K562 (cell line): ENCODE data around the gene MON1A. TPM values are rescaled to one million over a fixed set of nuclear protein-coding genes. Genes with fewer than 3 reads are reported as not detected.
A peak's percentile ranks its signal among the peaks of the same experiment; 100 is the strongest.

Experiments used
- BCOR ChIP-seq: fragments of 450-650 bp; IDR thresholded peaks from 2 replicates; pipeline ENCODE4 v1.6.1; 2016
- KDM2B ChIP-seq: fragments of 250-450 bp; sonication (Bioruptor Pico); IDR thresholded peaks from 2 replicates; pipeline ENCODE4 v1.8.0; 2021; ENCODE audit warnings: mild to moderate bottlenecking, moderate library complexity
- LEF1 ChIP-seq: fragments of 450-650 bp; IDR thresholded peaks from 2 replicates; pipeline ENCODE4 v1.6.1; 2016; ENCODE audit warnings: mild to moderate bottlenecking
- MYC ChIP-seq, 2 experiments: fragments of 250-450 bp in 1 of 2; sonication (Bioruptor Pico) in 1 of 2; IDR thresholded peaks; 2 replicates each; pipeline versions ENCODE4 v1.5.1 to v1.6.1; 2012 to 2021; ENCODE audit warnings: low read depth in 2 of 2, borderline replicate concordance in 1 of 2, improper control_type of control experiment in 1 of 2, low read length in 1 of 2, mild to moderate bottlenecking in 1 of 2, moderate library complexity in 1 of 2
- ZNF354B ChIP-seq: fragments of 250-450 bp; sonication (Bioruptor Pico); IDR thresholded peaks from 2 replicates; pipeline ENCODE4 v1.4.0; 2020
- ZNF644 ChIP-seq: fragments of 200-800 bp; sonication (Bioruptor generic); IDR thresholded peaks from 2 replicates; pipeline ENCODE4 v1.6.1; 2016; ENCODE audit warnings: low read depth, missing genetic modification characterization, missing compliant biosample characterization
- polyA plus RNA-seq, 8 experiments: library from polyadenylated mRNA; depleted of rRNA in 4 of 8; stranded (reverse) in 5 of 8; unstranded in 3 of 8; fragments of >200 nt; fragmentation: Nextera tagmentation in 2 of 8; fragmentation: Illumina TruSeq in 1 of 8; extraction: Ambion mirVana in 2 of 8; extraction: Trizol in 1 of 8; gene quantifications; 2 replicates each; pipeline versions ENCODE4 v1.2.1 to v1.2.3, GENCODE V29; 2011 to 2014; ENCODE audit warnings: inconsistent platforms in 1 of 8, missing spikeins in 1 of 8
- total RNA-seq, 7 experiments: library from RNA; depleted of rRNA in 6 of 7; stranded (reverse); fragments of >200 nt in 6 of 7; fragmentation: Illumina TruSeq in 2 of 7; extraction: Trizol in 2 of 7; gene quantifications; 2 replicates each; pipeline versions ENCODE4 v1.2.1 to v1.2.3, GENCODE V29; 2011 to 2021; ENCODE audit warnings: low replicate concordance in 1 of 7
- TF ChIP-seq, protein P1 (sequence below), 2 experiments: fragments of 450-650 bp; IDR thresholded peaks; 2 replicates each; pipeline ENCODE4 v1.6.1; 2016; ENCODE audit warnings: mild to moderate bottlenecking in 2 of 2, borderline replicate concordance in 1 of 2, low read depth in 1 of 2, moderate library complexity in 1 of 2
- TF ChIP-seq, protein P2 (sequence below): fragments of 250-450 bp; sonication (Bioruptor Pico); IDR thresholded peaks from 2 replicates; pipeline ENCODE4 v1.5.0; 2021; ENCODE audit warnings: mild to moderate bottlenecking, moderate library complexity
- TF ChIP-seq, protein P3 (sequence below): fragments of 450-650 bp; conservative IDR thresholded peaks from 2 replicates; pipeline ENCODE4 v1.6.1; 2016; ENCODE audit warnings: missing genetic modification characterization, low read depth, mild to moderate bottlenecking, control low read depth, missing compliant biosample characterization
- TF ChIP-seq, protein P4 (sequence below): fragments of 450-650 bp; IDR thresholded peaks from 2 replicates; pipeline ENCODE4 v1.6.1; 2016; ENCODE audit warnings: antibody characterized with exemption

The MON1A gene
- total and polyA plus RNA-seq, 9 of the 15 experiments (the other 6 are each of a cell fraction or from before 2014, with no cell fraction given), result 1.1 to 13.8 (median 6.8) TPM

DNA sequence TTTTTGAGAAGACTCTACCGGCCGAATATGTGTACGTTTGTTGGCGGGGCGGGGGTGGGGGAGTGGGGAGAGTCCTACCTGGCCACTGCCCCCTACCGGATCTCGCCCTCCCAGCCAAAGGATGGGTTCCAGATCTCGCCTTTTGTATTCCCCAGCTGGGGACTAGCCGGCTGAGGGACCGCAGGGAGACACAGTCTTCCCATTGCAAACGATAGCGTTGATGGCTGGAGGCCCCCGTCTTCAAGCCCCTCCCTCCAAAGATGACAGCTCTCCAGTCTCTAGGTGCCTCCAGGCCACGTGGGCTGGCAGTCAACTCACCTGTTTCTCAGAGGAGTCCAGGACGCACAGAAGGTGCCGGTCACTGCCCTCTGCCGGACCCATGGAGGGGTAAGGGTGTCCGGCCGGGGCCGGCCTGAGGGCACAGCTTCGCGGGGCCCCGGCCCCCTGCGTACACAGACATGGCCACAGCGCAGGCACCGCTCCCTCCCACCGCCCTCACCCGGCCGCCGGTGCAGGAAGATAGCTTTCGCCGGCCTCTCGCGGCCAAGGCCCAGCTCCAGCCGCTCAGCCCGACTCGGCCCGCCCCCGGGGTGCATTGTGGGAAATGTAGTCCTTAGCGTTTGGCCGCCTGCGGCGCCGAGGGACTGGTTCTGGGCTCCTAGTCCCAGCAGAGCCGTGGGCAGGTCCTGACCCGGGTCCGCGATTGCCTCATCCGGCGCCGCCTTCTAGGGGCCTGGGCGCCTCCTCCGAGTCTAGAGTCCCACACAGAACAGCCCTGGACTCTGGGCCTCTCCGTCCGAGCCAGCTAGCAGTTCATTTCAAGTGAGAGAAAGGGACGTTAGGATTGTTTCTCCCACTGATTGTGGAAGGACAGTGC, at the start of gene MON1A (continued):
- TF ChIP-seq, protein P1, sequence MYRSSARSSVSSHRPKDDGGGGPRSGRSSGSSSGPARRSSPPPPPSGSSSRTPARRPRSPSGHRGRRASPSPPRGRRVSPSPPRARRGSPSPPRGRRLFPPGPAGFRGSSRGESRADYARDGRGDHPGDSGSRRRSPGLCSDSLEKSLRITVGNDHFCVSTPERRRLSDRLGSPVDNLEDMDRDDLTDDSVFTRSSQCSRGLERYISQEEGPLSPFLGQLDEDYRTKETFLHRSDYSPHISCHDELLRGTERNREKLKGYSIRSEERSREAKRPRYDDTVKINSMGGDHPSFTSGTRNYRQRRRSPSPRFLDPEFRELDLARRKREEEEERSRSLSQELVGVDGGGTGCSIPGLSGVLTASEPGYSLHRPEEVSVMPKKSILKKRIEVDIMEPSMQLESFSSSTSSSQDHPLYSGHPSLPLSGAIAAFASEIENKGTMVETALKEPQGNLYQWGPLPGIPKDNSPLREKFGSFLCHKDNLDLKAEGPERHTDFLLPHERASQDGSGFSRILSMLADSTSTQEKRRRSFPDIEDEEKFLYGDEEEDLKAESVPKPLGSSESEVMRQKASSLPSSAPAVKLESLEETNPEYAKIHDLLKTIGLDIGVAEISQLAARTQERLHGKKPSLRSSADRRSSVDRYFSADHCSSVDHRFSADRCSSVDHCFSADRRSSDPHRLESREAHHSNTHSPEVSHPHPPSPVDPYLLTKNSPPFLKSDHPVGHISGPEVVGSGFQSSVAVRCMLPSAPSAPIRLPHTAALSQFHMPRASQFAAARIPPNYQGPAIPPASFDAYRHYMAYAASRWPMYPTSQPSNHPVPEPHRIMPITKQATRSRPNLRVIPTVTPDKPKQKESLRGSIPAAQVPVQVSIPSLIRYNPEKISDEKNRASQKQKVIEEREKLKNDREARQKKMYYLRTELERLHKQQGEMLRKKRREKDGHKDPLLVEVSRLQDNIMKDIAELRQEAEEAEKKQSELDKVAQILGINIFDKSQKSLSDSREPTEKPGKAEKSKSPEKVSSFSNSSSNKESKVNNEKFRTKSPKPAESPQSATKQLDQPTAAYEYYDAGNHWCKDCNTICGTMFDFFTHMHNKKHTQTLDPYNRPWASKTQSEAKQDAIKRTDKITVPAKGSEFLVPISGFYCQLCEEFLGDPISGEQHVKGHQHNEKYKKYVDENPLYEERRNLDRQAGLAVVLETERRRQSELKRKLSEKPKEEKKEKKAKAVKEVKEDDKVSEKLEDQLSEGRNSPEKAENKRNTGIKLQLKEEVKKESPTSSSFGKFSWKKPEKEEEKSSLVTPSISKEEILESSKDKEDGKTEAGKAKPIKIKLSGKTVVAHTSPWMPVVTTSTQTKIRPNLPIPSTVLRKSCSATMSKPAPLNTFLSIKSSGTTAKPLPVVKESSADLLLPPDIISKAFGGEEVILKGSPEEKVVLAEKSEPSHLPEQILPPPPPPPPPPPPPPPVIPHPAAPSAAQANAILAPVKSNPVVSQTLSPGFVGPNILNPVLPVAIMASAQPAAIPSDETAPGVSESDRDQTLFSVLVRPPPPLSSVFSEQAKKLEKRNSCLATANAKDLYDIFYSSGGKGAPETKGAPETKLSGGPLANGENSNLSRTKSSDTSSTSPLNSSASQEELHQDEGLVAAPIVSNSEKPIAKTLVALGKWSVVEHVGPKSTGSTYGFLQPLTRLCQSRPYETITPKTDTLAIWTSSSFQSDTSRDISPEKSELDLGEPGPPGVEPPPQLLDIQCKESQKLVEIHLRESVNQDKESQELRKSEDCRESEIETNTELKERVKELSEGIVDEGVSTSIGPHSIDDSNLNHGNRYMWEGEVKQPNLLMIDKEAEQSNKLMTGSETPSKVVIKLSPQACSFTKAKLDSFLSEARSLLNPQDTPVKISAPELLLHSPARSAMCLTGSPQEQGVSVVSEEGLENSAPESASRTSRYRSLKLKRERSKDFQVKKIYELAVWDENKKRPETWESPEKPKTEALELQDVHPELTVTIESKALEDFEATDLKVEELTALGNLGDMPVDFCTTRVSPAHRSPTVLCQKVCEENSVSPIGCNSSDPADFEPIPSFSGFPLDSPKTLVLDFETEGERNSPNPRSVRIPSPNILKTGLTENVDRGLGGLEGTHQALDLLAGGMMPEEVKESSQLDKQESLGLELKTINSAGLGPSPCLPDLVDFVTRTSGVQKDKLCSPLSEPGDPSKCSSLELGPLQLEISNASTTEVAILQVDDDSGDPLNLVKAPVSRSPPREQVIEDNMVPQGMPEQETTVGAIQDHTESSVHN (IDR thresholded peaks at IDR 0.05; ENCODE audit: borderline replicate concordance in 1 of 2, low read depth in 1 of 2), result no peak
- TF ChIP-seq, protein P2, sequence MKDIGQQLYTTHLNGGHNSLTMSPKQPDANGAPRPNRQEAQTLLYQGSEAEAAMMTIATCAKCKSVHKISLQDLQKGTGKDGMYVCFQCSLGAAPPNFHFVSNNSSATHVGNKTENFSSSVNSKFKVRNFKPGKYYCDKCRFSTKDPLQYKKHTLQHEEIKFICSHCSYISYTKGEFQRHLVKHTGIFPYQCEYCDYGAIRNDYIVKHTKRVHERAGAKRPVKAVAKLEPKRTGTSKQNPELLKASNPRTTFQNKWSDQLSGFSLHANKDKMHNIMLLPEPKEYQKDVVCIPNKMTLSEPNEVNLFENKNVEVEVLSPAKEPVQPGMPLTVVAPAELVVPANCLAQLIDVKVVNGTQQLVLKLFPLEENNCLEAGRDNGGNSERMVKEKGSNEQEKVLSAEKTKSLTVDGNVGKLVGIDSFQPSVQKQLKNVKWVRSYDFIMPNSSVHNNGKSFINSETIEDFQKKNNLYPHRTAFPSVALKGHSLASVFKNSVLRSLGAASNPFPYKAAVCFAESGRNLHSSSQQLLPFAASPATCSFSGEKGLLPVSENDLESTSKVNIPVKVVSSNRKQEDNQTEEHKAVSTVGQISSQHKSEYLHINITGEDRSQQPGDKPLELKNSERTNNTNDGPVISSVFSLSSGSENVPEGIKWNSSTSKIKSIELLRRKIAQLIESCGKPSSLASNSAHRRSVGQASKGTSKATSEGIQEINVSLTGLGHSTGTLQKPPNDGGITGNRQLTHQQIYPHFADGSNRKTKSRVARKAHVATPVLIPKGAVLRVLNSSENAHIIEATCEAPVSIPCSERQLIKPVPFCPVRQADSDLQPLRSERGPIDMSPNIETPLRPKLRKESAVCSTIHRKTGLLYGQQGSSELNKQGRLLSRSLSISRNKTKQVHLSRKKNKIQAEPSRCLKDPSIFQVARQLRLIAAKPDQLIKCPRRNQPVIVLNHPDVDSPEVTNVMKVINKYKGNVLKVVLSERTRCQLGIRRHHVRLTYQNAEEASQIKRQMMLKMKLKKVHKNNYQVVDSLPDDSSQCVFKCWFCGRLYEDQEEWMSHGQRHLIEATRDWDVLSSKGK (CRISPR knock-in tag), result no peak
- TF ChIP-seq, protein P3, sequence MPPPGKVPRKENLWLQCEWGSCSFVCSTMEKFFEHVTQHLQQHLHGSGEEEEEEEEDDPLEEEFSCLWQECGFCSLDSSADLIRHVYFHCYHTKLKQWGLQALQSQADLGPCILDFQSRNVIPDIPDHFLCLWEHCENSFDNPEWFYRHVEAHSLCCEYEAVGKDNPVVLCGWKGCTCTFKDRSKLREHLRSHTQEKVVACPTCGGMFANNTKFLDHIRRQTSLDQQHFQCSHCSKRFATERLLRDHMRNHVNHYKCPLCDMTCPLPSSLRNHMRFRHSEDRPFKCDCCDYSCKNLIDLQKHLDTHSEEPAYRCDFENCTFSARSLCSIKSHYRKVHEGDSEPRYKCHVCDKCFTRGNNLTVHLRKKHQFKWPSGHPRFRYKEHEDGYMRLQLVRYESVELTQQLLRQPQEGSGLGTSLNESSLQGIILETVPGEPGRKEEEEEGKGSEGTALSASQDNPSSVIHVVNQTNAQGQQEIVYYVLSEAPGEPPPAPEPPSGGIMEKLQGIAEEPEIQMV (tag), result peak; percentile 91
- TF ChIP-seq BCOR, result no peak
- no peak for TF ChIP-seq KDM2B (CRISPR knock-in tag)
- TF ChIP-seq ZNF354B (CRISPR knock-in tag), result no peak
- TF ChIP-seq LEF1, result no peak
- TF ChIP-seq, protein P4, sequence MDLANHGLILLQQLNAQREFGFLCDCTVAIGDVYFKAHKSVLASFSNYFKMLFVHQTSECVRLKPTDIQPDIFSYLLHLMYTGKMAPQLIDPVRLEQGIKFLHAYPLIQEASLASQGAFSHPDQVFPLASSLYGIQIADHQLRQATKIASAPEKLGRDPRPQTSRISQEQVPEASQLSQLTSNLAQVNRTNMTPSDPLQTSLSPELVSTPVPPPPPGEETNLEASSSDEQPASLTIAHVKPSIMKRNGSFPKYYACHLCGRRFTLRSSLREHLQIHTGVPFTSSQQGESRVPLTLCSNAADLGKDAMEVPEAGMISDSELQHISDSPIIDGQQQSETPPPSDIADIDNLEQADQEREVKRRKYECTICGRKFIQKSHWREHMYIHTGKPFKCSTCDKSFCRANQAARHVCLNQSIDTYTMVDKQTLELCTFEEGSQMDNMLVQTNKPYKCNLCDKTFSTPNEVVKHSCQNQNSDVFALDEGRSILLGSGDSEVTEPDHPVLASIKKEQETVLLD, result no peak
- peak; percentile 87 for TF ChIP-seq MYC (IDR thresholded peaks at IDR 0.05; ENCODE audit: low read depth, low read length)
- TF ChIP-seq MYC (CRISPR knock-in tag; IDR thresholded peaks at IDR 0.05; ENCODE audit: borderline replicate concordance, low read depth), result peak; percentile 53; the same call in 1 of the 2 replicates
- TF ChIP-seq ZNF644 (tag), result no peak
